Measurements from ENCODE around the gene PTPRN2.

- TF ChIP-seq GABPA (IDR thresholded peaks at IDR 0.05; ENCODE audit: low read depth): no peak
- TF ChIP-seq CTCF (IDR thresholded peaks at IDR 0.05): no peak
- no peak for TF ChIP-seq SMC3 (IDR thresholded peaks at IDR 0.05; ENCODE audit: low read depth, low read length)
- TF ChIP-seq JUND (IDR thresholded peaks at IDR 0.05): no peak
- no peak for TF ChIP-seq YY1 (IDR thresholded peaks at IDR 0.05; ENCODE audit: low read depth)
- no peak for TF ChIP-seq TEAD4 (IDR thresholded peaks at IDR 0.05; ENCODE audit: borderline replicate concordance, insufficient read depth)
- TF ChIP-seq REST (IDR thresholded peaks at IDR 0.05; ENCODE audit: low read depth, low read length): no peak
- no peak for TF ChIP-seq RAD21 (IDR thresholded peaks at IDR 0.05; ENCODE audit: low read length)
- TF ChIP-seq TCF12 (IDR thresholded peaks at IDR 0.05): no peak
- no peak for TF ChIP-seq MAX (IDR thresholded peaks at IDR 0.05; ENCODE audit: low read depth)
Observed at GRCh38 chr7:158596745-158597144, 9.1 kb upstream of the PTPRN2 start.
